Activated CD4-positive, alpha-beta T cell treated with anti-CD3 and anti-CD28 coated beads, Interleukin-10, Interleukin-2, amounts not matched to agents 100 ng/mL and 50 ng/mL, durations not matched to agents 16 hours and 8 hours (primary cell): ENCODE results near the gene RIIAD1.
"Not testable (repeated sequence)": the region's sequence is repeated elsewhere in the genome, so short reads cannot be mapped to it uniquely, and the experiment has no call there.

ENCODE experiments used
- DNase-seq: peaks from one replicate; pipeline ENCODE4 v3.0.0-alpha.2; 2020

RIIAD1 gene

DNA sequence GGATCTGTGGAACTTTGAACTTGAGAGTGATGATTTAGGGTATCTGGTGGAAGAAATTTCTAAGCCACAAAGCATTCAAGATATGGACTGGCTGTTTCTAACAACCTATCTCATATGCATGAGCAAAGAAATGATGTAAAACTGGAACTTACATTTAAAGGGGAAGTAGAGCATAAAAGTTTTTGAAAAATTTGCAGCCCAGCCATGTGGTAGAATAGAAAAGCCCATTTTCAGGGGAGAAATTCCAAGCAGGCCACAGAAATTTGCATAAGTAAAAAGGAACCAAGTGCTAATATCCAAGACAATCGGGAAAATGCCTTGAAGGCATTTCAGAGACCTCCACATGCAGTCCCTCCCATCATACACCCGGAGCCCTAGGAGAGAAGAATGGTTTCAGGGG lies 15.7 kb downstream of the RIIAD1 start:
- DNase-seq, result no peak

- no peak for DNase-seq
These were observed 16.2 kb downstream of the RIIAD1 start for GRCh38 chr1:151737479-151737878.

DNA sequence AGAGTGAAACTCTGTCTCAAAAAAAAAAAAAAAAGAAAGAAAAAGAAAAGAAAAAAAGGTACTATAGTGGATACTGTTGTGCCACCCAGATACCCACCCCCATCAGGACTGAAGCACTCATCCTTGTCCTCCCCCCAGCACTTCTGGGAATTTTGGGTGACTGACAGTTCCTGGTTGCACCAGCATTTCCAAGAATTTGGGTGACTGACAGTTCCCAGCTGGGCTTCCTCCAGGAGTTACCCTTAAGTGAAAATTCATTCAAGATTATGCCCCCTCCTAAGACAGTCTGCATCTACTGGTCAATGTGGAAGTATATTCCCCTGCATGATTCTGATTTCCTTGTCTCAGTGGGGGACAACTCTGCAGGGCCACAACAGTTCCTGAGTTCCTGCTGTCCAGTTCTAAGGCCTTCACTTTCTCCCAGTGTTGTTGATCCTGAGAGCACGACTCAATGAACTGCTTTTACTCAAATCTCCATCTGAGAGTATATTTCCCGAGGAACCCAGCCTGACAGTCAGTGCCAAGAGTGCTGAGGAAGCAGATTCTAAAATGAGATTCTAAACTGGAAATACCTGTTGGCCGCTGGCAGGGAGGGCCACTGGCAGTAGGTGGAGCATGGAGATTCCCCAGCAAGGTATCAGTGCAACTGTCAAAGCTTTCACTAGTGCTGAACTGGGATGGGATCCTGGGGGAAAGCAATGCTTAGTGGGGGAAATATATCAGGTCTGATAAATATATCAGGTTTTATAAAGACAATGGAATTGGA lies 18.5 kb downstream of the RIIAD1 start:
- DNase-seq, result no peak

DNA sequence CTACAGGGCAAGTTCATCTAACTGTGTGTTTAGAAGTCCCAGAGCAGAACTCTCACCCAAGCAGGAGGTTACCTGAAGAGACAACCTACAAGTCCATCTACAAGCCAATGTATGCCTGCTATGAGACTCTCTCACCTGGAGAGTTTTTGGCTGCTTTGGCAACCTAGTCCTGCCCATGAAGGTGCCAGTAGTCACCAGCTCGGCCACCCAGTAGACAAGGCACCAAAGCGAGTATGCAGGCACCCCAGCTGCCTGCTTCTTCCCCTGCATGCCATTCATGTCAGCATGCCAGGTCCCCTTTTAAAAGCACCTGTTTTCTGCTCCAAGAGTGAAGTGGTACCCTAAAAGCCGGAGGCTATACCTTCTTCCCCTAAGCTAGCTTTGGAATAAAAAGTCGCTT lies 20.2 kb downstream of the RIIAD1 start:
- DNase-seq, result no peak

DNA sequence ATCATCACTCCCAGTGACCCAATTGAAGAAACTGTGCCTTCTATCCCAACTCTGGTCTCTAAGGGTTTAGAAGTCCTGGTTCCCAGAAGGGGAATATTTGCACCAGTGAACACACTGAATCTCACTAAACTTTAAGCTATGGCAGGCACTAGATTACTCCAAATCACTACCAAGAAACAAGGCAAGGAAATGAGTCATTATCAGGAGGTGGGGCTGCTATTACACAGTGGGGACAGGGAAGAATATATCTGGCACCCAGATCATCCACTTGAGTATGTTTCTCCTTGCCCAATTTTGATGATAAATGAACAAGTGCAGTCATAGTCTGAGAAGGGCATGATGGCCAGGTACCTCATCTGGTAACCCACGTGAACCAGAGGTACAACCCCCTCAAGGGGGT lies 35.0 kb downstream of the RIIAD1 start:
- DNase-seq, result peak; percentile 50

DNA sequence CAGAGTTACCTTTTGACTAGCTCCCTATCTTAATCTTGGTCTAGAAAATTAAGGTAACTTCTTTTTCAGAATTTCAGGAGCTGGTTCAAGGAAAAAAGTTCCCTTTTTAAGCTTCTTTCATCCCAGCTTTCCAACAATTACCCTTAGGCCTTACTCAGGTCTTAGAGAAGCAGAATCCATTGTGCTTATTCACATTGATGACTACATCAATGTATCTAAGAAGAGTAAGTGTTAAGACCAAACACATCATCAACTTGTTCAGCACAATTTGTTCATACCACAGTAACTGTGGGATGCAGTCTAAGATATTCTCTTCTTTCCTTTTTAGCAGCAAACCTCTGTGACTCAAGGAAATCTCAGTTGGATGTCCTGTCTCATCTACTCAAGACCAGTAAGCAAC lies 37.9 kb downstream of the RIIAD1 start:
- DNase-seq, result no peak

DNA sequence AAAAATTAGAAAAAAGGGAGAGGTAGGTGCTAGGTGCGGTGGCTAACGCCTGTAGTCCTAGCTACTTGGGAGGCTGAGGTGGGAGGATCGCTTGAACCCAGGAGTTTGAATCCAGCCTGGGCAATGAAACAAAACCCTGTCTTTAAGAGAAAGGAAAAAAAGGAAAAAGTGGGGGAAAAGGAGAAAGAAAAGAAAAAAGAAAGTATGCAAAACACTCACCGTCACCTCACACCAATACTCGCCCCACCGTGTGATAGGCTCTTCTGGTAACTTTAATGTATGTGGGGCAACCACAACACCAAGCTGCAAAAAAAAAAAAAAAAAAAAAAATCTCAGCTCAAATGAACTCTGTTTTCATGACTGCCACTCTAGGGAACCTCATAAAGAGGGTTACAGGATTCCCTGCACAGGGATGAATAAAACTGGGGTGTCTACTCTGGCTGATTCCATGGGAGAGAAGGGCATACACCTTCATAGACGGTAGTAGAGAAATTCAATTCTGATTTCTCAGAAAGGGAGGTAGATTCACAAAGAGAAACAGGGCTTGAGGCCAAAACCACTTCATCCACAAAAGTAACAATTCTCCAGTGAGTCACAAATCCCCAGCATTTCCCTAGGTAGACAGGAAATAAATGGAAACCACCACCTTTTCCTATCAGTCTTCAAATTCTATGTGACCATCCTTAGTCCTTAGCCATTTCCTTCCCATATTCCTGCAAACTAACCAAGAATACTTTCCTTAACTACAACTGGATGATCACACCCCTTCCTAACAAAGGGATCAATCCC lies 39.5 kb downstream of the RIIAD1 start:
- no peak for DNase-seq

DNA sequence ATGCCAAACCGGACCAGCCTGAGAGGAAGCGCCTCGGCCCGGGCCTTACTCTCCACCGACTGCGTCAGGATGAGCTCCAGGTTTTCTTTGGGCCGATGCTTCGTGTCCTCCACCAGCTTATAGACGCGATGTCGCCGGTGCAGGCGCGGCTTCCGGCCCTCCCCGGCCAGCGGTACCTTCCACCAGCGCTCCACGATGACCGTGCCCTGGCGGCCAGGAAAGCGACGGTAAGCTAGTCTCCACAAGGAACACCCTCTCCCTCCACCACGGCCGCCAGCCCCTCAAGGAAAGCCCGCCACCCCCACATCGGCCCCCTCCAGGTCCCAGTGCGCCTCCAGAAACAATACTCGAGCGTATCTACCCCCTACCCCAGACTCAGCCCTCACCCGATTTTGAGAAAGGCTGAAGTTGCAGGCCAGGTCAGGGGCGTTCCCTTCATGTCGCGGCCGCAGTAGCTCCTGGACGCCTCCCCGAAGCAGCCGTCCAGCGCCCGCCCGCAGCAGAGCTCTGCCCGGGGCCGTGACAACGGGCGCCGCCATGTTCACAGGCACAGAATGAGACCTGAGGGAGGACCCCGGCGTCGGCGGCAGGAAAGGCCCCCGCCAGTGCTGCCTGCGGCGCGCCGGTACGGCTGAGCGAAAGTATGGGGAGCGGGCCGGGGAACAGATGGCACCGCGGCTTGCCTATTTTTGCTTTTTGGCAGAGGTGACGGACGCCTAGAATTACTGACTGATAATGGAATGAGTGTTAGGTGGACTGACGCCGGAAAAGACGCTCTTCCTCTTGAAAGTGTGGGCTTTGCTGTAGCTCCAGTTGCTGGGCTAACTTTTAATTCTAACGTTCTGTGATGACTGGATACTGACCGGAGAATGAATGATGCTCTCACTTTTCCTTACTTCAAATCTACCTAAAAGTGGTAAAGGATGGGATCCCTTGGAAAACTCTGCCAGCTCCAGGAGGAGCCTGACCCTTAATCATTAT lies 41.9 kb downstream of the RIIAD1 start, which contains the start of gene MRPL9:
TSS of gene MRPL9 (minus strand) at position 556 of the 981 bp plus-strand sequence. CDS start at position 539, 17 bp downstream.
- DNase-seq, result peak; percentile 95

- DNase-seq, result no peak
These were observed 42.7 kb downstream of the RIIAD1 start for GRCh38 chr1:151763990-151764389.

DNA sequence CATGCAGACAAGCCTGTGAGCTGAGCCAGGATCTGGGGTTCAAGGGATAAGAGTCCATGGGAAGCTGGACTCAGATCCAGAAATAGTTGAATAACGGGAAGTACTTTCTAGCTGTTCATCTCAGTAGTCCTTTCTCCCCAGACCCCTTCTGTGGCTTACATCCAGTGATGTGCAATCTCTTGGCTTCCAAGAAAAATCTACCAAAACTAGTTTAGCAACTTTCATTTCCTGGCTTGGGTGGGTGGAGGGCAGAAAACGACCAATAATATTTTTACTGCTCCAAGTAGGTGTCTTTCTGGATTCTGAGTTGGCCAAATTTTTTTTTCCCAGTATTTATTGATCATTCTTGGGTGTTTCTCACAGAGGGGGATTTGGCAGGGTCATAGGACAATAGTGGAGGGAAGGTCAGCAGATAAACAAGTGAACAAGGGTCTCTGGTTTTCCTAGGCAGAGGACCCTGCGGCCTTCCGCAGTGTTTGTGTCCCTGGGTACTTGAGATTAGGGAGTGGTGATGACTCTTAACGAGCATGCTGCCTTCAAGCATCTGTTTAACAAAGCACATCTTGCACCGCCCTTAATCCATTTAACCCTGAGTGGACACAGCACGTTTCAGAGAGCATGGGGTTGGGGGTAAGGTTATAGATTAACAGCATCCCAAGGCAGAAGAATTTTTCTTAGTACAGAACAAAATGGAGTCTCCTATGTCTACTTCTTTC lies 47.2 kb downstream of the RIIAD1 start:
- DNase-seq, result not testable (repeated sequence)

- DNase-seq, result not testable (repeated sequence)
These were observed 47.9 kb downstream of the RIIAD1 start for GRCh38 chr1:151769270-151769669.

GRCh38 chr1:151773702-151774101 lies 52.4 kb downstream of the RIIAD1 start:
- DNase-seq, result no peak

GRCh38 chr1:151774256-151774922 lies 53.1 kb downstream of the RIIAD1 start:
- no peak for DNase-seq

DNA sequence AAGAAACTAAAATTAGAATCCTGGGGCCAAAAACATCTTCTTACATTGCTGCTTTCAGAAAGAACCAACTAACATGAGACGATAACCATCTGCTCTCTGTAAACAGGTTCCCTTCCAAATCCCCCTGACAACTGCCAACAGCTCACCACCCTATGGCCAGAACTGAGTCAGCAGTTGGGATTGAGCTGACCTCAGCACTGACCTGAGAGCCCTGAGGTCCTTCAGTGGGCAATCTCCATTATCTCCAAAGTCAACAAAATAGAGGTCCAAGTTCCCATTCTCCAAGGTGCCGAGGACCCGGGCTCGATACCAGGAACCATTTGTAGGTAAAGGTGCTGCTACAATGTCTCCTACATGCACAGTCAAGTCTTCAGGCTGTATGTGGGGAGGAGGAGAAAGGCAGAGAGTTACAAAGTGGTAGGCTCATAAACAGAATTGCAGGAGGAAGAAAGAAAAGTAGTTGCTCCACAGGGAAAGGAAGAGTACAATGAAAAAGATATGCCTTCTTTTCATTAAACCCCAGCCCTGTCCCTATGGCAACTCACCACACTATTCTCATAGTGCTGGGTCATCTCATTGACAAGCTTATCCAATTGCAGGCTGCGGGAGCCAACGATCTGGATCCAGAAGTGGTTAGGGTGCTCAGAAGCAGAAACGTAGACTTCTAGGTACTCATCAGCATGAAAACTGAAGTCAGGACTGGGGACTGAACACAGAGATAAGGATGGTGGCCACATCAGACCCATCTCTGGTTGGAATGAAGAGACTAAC lies 54.8 kb downstream of the RIIAD1 start:
- DNase-seq, result no peak

DNA sequence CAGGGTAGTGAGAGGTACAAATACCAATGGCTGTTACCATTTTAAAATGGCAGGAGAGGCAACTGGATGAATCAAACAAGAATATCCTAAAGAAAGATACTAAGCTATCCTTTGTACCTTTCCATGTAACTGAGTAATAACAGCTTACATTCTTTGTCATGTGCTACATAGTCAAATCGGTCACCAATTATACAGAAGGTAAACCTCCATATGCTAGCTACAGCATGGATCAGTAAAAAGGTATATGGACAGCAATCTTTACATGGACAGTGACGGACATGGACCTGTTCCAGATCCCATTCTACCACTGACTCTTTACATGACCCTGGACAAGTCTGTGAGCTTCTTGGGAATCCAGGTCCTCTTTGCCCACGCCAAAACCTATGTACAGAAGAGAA lies 55.3 kb downstream of the RIIAD1 start:
- no peak for DNase-seq

GRCh38 chr1:151777317-151777716 lies 56.0 kb downstream of the RIIAD1 start:
- no peak for DNase-seq
